Trophoblast cell (in vitro differentiated cells and primary cell): ENCODE data around the gene ZSCAN21.

ENCODE experiments used
- DNase-seq, 2 donors: peaks; one replicate each; pipeline ENCODE4 v3.0.0-alpha.2; 2016
- H2AFZ ChIP-seq: 2 replicates; pipeline ENCODE4 v1.6.1; 2013; ENCODE audit warnings: low read length, moderate library complexity, mild to moderate bottlenecking; ENCODE audit not compliant: insufficient read depth, poor library complexity
- H2AK5ac ChIP-seq: 2 replicates; pipeline ENCODE4 v1.6.1; 2013; ENCODE audit warnings: mild to moderate bottlenecking, low read length
- H2BK120ac ChIP-seq: 2 replicates; pipeline ENCODE4 v1.6.1; 2013; ENCODE audit warnings: low read length, mild to moderate bottlenecking, moderate library complexity; ENCODE audit not compliant: insufficient read depth, poor library complexity
- H2BK12ac ChIP-seq: 2 replicates; pipeline ENCODE4 v1.6.1; 2013; ENCODE audit warnings: mild to moderate bottlenecking, low read length, moderate library complexity
- H2BK5ac ChIP-seq: 2 replicates; pipeline ENCODE4 v1.6.1; 2013; ENCODE audit warnings: low read length, low read depth, moderate library complexity, mild to moderate bottlenecking; ENCODE audit not compliant: poor library complexity
- H3K14ac ChIP-seq: 2 replicates; pipeline ENCODE4 v1.6.1; 2013; ENCODE audit warnings: mild to moderate bottlenecking, low read length
- H3K18ac ChIP-seq: 2 replicates; pipeline ENCODE4 v1.6.1; 2013; ENCODE audit warnings: mild to moderate bottlenecking, low read length
- H3K23ac ChIP-seq: 2 replicates; pipeline ENCODE4 v1.6.1; 2013; ENCODE audit warnings: low read length
- H3K27ac ChIP-seq: 2 replicates; pipeline ENCODE4 v1.5.1; 2013; ENCODE audit warnings: low read depth, mild to moderate bottlenecking, inconsistent platforms, low read length, moderate library complexity
- H3K27me3 ChIP-seq: 2 replicates; pipeline ENCODE4 v1.6.1; 2013; ENCODE audit warnings: inconsistent platforms, mild to moderate bottlenecking, low read length, moderate library complexity; ENCODE audit not compliant: insufficient read depth
- H3K36me3 ChIP-seq, 2 experiments: 1 replicate in 1 of 2; 2 replicates in 1 of 2; pipeline ENCODE4 v1.6.1; 2013; ENCODE audit warnings: low read length in 2 of 2, mild to moderate bottlenecking in 2 of 2, moderate library complexity in 1 of 2; ENCODE audit not compliant: insufficient read depth in 2 of 2, control insufficient read depth in 1 of 2
- H3K4ac ChIP-seq: 2 replicates; pipeline ENCODE4 v1.6.1; 2013; ENCODE audit warnings: low read depth, mild to moderate bottlenecking, low read length, moderate library complexity
- H3K4me1 ChIP-seq, 2 experiments: 1 replicate in 1 of 2; 2 replicates in 1 of 2; pipeline ENCODE4 v1.6.1; 2013; ENCODE audit warnings: low read length in 2 of 2, mild to moderate bottlenecking in 2 of 2, moderate library complexity in 1 of 2; ENCODE audit not compliant: insufficient read depth in 2 of 2, control insufficient read depth in 1 of 2
- H3K4me2 ChIP-seq: 2 replicates; pipeline ENCODE4 v1.6.1; 2013; ENCODE audit warnings: inconsistent platforms, mild to moderate bottlenecking, low read length, moderate library complexity
- H3K4me3 ChIP-seq: 2 replicates; pipeline ENCODE4 v1.5.1; 2013; ENCODE audit warnings: mild to moderate bottlenecking, low read depth, low read length, inconsistent platforms
- H3K79me1 ChIP-seq: one replicate; pipeline ENCODE4 v1.6.1; 2013; ENCODE audit warnings: low read length
- H3K79me2 ChIP-seq: 2 replicates; pipeline ENCODE4 v1.6.1; 2013; ENCODE audit warnings: low read length, mild to moderate bottlenecking; ENCODE audit not compliant: control insufficient read depth, insufficient read depth, poor library complexity
- H3K9ac ChIP-seq: 2 replicates; pipeline ENCODE4 v1.6.1; 2013; ENCODE audit warnings: mild to moderate bottlenecking, low read length
- H3K9me3 ChIP-seq: 2 replicates; pipeline ENCODE4 v1.6.1; 2013; ENCODE audit warnings: low read depth, mild to moderate bottlenecking, control low read depth, inconsistent platforms, low read length; ENCODE audit not compliant: insufficient read depth
- H4K12ac ChIP-seq: 2 replicates; pipeline ENCODE4 v1.6.1; 2013; ENCODE audit warnings: low read depth, mild to moderate bottlenecking, low read length, moderate library complexity
- H4K8ac ChIP-seq: 2 replicates; pipeline ENCODE4 v1.6.1; 2013; ENCODE audit warnings: low read depth, mild to moderate bottlenecking, low read length, moderate library complexity
- H4K91ac ChIP-seq: one replicate; pipeline ENCODE4 v1.6.1; 2013; ENCODE audit warnings: low read depth, mild to moderate bottlenecking, low read length, moderate library complexity
- WGBS: extraction: QIAGEN DNeasy Blood & Tissue Kit; methylation state at CpG from one replicate; pipeline ENCODE4 v1.1.7; 2013; ENCODE audit warnings: missing lambda C conversion rate; ENCODE audit not compliant: insufficient read length, insufficient coverage; ENCODE audit errors: extremely low coverage; 5-methylcytosine and 5-hydroxymethylcytosine counted together

Gene ZSCAN21

GRCh38 chr7:100061518-100062193, 12.1 kb downstream of the ZSCAN21 start:
- Histone ChIP-seq H4K91ac (no peak overlapping the region), H4K8ac (no peak overlapping the region), H3K36me3 (peaks cover 45 to 57% of the 10 kb centered on the region in 2 experiments), H3K79me2 (no peaks in the 10 kb centered on the region), H2BK5ac (no peak overlapping the region), H3K27me3 (no peaks in the 10 kb centered on the region), H2AK5ac (no peak overlapping the region), H3K9ac (no peak overlapping the region), H3K4me2 (no peak overlapping the region), H3K4me1 (peaks cover 2 to 7% of the 10 kb centered on the region in 2 experiments), H3K23ac (no peak overlapping the region), H2AFZ (no peak overlapping the region), H3K4me3 (no peak overlapping the region), H2BK120ac (no peak overlapping the region), H3K14ac (no peak overlapping the region), H3K18ac (no peak overlapping the region), H3K4ac (no peak overlapping the region), H3K27ac (no peak overlapping the region), H3K79me1 (no peaks in the 10 kb centered on the region), H2BK12ac (no peak overlapping the region), H3K9me3 (no peaks in the 10 kb centered on the region), H4K12ac (peak overlapping the region; percentile 12)
- DNase-seq = no peak
- WGBS = no CpG with 5 or more reads among the region's 11 CpGs

GRCh38 chr7:100063376-100063775, 13.8 kb downstream of the ZSCAN21 start:
- H3K4me1 ChIP-seq = peaks cover 2 to 7% of the 10 kb centered on the region in 2 experiments
- no peak overlapping the region for H4K12ac ChIP-seq
- H3K36me3 ChIP-seq = peaks cover 36 to 43% of the 10 kb centered on the region in 2 experiments
- DNase-seq = peak; percentile 64 to 77
- H4K8ac ChIP-seq = no peak overlapping the region
- no peak overlapping the region for H3K9ac ChIP-seq
- H3K18ac ChIP-seq = no peak overlapping the region
- H2BK12ac ChIP-seq = no peak overlapping the region
- no peaks in the 10 kb centered on the region for H3K9me3 ChIP-seq
- no peak overlapping the region for H3K14ac ChIP-seq
- no peak overlapping the region for H2AFZ ChIP-seq
- H3K27ac ChIP-seq = no peak overlapping the region
- no peaks in the 10 kb centered on the region for H3K79me1 ChIP-seq
- H3K27me3 ChIP-seq = no peaks in the 10 kb centered on the region
- no peak overlapping the region for H2AK5ac ChIP-seq
- H3K23ac ChIP-seq = no peak overlapping the region
- no CpG with 5 or more reads among the region's 4 CpGs for WGBS
- H3K4ac ChIP-seq = no peak overlapping the region
- no peaks in the 10 kb centered on the region for H3K79me2 ChIP-seq
- no peak overlapping the region for H3K4me3 ChIP-seq
- H2BK5ac ChIP-seq = no peak overlapping the region
- H4K91ac ChIP-seq = no peak overlapping the region
- H2BK120ac ChIP-seq = no peak overlapping the region
- H3K4me2 ChIP-seq = no peak overlapping the region

- Histone ChIP-seq H3K23ac (no peak overlapping the region), H2AK5ac (no peak overlapping the region), H3K79me2 (no peaks in the 10 kb centered on the region), H3K27me3 (no peaks in the 10 kb centered on the region), H4K91ac (no peak overlapping the region), H3K4me3 (no peak overlapping the region), H2AFZ (no peak overlapping the region), H3K9ac (no peak overlapping the region), H3K4ac (no peak overlapping the region), H4K8ac (no peak overlapping the region), H3K36me3 (peaks cover 37 to 38% of the 10 kb centered on the region in 2 experiments), H2BK12ac (no peak overlapping the region), H3K9me3 (no peaks in the 10 kb centered on the region), H2BK120ac (no peak overlapping the region), H3K18ac (no peak overlapping the region), H3K4me2 (no peak overlapping the region), H4K12ac (no peak overlapping the region), H3K4me1 (peaks cover 2 to 7% of the 10 kb centered on the region in 2 experiments), H3K27ac (no peak overlapping the region), H2BK5ac (no peak overlapping the region), H3K14ac (no peak overlapping the region), H3K79me1 (no peaks in the 10 kb centered on the region)
- no CpG with 5 or more reads among the region's 9 CpGs for WGBS
- DNase-seq = no peak
Measured at GRCh38 chr7:100064162-100064561, 14.6 kb downstream of the ZSCAN21 start.

DNA sequence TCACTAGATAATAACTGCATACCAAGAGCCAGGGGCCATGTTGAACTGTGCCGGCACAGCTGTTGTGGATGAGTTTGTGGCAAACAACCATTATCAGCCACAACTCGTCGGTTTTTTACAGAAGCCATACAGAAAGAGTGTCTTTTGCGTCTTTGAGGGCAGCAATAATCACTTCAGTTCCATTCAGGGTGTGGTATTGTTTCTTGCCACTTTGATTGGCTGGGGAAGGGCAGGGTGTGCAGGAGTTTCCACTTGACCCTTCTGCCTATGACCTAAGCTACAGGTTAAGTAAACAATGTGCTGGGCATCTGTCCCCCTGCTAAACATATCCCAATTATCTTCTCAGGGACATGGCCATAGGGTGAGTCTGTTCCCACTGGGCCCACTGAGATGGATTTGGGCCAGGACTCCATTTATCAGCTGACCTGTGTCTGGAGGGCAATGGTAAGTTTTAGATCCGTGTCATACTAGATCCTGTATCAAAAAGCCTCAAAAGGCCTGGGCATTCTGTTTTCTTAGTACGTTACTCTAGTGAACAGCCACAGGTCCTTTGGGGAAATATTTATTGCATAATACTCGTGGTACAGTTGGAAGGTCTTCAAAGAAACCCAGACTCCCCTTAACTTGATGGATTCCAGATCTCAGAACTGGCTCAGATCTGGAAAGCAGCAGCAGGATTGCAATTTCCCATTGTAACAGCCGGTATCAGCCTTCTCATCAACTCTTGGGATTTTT, 16.0 kb downstream of the ZSCAN21 start:
- H3K4me2 ChIP-seq = peak overlapping the region; percentile 32
- H3K23ac ChIP-seq = no peak overlapping the region
- DNase-seq = no peak
- no peak overlapping the region for H3K18ac ChIP-seq
- H3K36me3 ChIP-seq = peaks cover 41 to 43% of the 10 kb centered on the region in 2 experiments
- no peak overlapping the region for H4K8ac ChIP-seq
- H3K4me3 ChIP-seq = no peak overlapping the region
- no peak overlapping the region for H3K14ac ChIP-seq
- no peak overlapping the region for H3K4ac ChIP-seq
- H3K79me1 ChIP-seq = no peaks in the 10 kb centered on the region
- no peaks in the 10 kb centered on the region for H3K79me2 ChIP-seq
- no CpG with 5 or more reads among the region's 8 CpGs for WGBS
- H3K27me3 ChIP-seq = no peaks in the 10 kb centered on the region
- no peak overlapping the region for H2AK5ac ChIP-seq
- H4K91ac ChIP-seq = no peak overlapping the region
- no peak overlapping the region for H4K12ac ChIP-seq
- H3K9ac ChIP-seq = no peak overlapping the region
- H2BK5ac ChIP-seq = no peak overlapping the region
- no peak overlapping the region for H2AFZ ChIP-seq
- no peak overlapping the region for H2BK12ac ChIP-seq
- H3K4me1 ChIP-seq = peaks cover 2 to 7% of the 10 kb centered on the region in 2 experiments
- H3K9me3 ChIP-seq = peaks cover 4% of the 10 kb centered on the region
- no peak overlapping the region for H3K27ac ChIP-seq
- H2BK120ac ChIP-seq = no peak overlapping the region
